A673 (cell line): ENCODE measurements around the gene ZNF669.

ENCODE experiments used
- CTCF ChIP-seq: fragments of 300-800, 200-600 bp; sonication (generic); conservative IDR thresholded peaks from 2 replicates; pipeline ENCODE4 v1.5.1; 2017; ENCODE audit warnings: low read depth, mild to moderate bottlenecking, antibody characterized with exemption, low read length, moderate library complexity, mixed read lengths
- EZH2 ChIP-seq: fragments of 200-600 bp; sonication (generic); IDR thresholded peaks from 2 replicates; pipeline ENCODE4 v1.6.1; 2017; ENCODE audit warnings: borderline replicate concordance, low read depth, mild to moderate bottlenecking, mixed read lengths, antibody characterized with exemption, low read length; ENCODE audit not compliant: poor library complexity, severe bottlenecking

GRCh38 chr1:247107694-247108093, 3.5 kb upstream of the ZNF669 start:
- TF ChIP-seq CTCF: no peak
- no peak for TF ChIP-seq EZH2
